Natural killer cell (primary cell): ENCODE data around the gene NUDT5. TPM values are rescaled to one million over a fixed set of nuclear protein-coding genes. Genes with fewer than 3 reads are reported as not detected.

Experiments
- ATAC-seq, 3 donors: fragments of 150-1000 bp in 2 of 3; fragments of 200-7000 bp in 1 of 3; cut with Tn5 transposase; 1 replicate in 1 of 3; 2 replicates in 2 of 3; pipeline ENCODE4 v1.10.0; 2021; ENCODE audit warnings: mild to moderate bottlenecking in 2 of 3, moderate library complexity in 2 of 3
- DNase-seq, 2 donors: peaks; one replicate each; pipeline versions ENCODE4 v3.0.0 to v3.0.0-alpha.2; 2013 to 2021; ENCODE audit warnings: mixed read lengths in 1 of 2
- H3K27ac ChIP-seq: one replicate; pipeline ENCODE4 v1.5.1; 2013; ENCODE audit warnings: mild to moderate bottlenecking, low read length
- H3K27me3 ChIP-seq: one replicate; pipeline ENCODE4 v1.6.1; 2013; ENCODE audit warnings: low read length; ENCODE audit not compliant: control insufficient read depth, insufficient read depth
- H3K36me3 ChIP-seq: one replicate; pipeline ENCODE4 v1.6.1; 2013; ENCODE audit warnings: low read length; ENCODE audit not compliant: control insufficient read depth, insufficient read depth
- H3K4me1 ChIP-seq: one replicate; pipeline ENCODE4 v1.6.1; 2013; ENCODE audit warnings: low read length; ENCODE audit not compliant: control insufficient read depth, insufficient read depth
- H3K4me3 ChIP-seq: one replicate; pipeline ENCODE4 v1.5.1; 2013; ENCODE audit warnings: low read length
- H3K9me3 ChIP-seq: one replicate; pipeline ENCODE4 v1.6.1; 2013; ENCODE audit warnings: low read length; ENCODE audit not compliant: control insufficient read depth, insufficient read depth
- H3K27ac Mint-ChIP-seq, 2 donors: one replicate each; pipeline ENCODE4 v1.8.0; 2022; ENCODE audit warnings: mild to moderate bottlenecking in 2 of 2, mixed read lengths in 2 of 2, moderate library complexity in 1 of 2
- H3K27me3 Mint-ChIP-seq, 2 donors: one replicate each; pipeline ENCODE4 v1.8.0; 2022; ENCODE audit warnings: low read depth in 2 of 2, mixed read lengths in 2 of 2
- H3K36me3 Mint-ChIP-seq: one replicate; pipeline ENCODE4 v1.8.0; 2022; ENCODE audit warnings: mixed read lengths
- H3K4me1 Mint-ChIP-seq, 2 donors: one replicate each; pipeline ENCODE4 v1.8.0; 2022; ENCODE audit warnings: mixed read lengths in 2 of 2
- H3K4me3 Mint-ChIP-seq: one replicate; pipeline ENCODE4 v1.8.0; 2022; ENCODE audit warnings: mild to moderate bottlenecking, moderate library complexity, mixed read lengths
- H3K9me3 Mint-ChIP-seq, 2 donors: one replicate each; pipeline ENCODE4 v1.8.0; 2022; ENCODE audit warnings: mixed read lengths in 2 of 2
- CTCF ChIP-seq: fragments of 200-600 bp; IDR thresholded peaks from one replicate; pipeline ENCODE4 v1.8.0; 2022; ENCODE audit warnings: antibody characterized with exemption
- WGBS: methylation state at CpG from one replicate; pipeline ENCODE4 v1.1.7; 2013; ENCODE audit warnings: missing lambda C conversion rate; ENCODE audit not compliant: insufficient coverage; 5-methylcytosine and 5-hydroxymethylcytosine counted together
- intact Hi-C: fragments of 100-400 bp; cut with micrococcal nuclease; formaldehyde crosslinking; loops from one replicate; pipeline ENCODE4 v1.14.2; 2022
- total RNA-seq, 4 donors: library from RNA; stranded (reverse); fragments of 120-200 nt in 1 of 4; gene quantifications; one replicate each; pipeline versions ENCODE4 v1.2.3 to v1.2.4, GENCODE V29; 2013 to 2022

NUDT5 gene
- 10 to 100 TPM; 25.7 to 39.1 (median 29.4) TPM for total RNA-seq
- total RNA-seq (2013): 54.9 TPM

GRCh38 chr10:12195603-12196506 lies at the start of gene NUDT5, which contains the start of gene CDC123:
Gene NUDT5, minus strand, starts transcription at chr10:12195891. Its CDS starts 9,600 bp downstream, at chr10:12186291.
Gene CDC123, plus strand, starts transcription at chr10:12196188. Its CDS starts 58 bp downstream, at chr10:12196246.
- peaks cover 48 to 55% of the 10 kb centered on the region in 2 donors for H3K4me1 Mint-ChIP-seq
- no peaks in the 10 kb centered on the region for H3K36me3 Mint-ChIP-seq
- H3K27ac Mint-ChIP-seq: peak within 1 kb of the TSS; percentile 97 to 99
- intact Hi-C loops: loop anchor here (2.0 to 10.0 kb wide), 4 partner anchors 64 to 909 kb away; partner anchors contain the start of genes OPTN and UPF2
- Histone ChIP-seq H3K27ac (peak within 1 kb of the TSS; percentile 93), H3K4me1 (peaks cover 20% of the 10 kb centered on the region), H3K4me3 (peak within 1 kb of the TSS; percentile 92), H3K27me3 (no peaks in the 10 kb centered on the region), H3K9me3 (no peaks in the 10 kb centered on the region), H3K36me3 (peaks cover 11% of the 10 kb centered on the region)
- no peaks in the 10 kb centered on the region for H3K9me3 Mint-ChIP-seq
- peak within 1 kb of the TSS; percentile 98 for H3K4me3 Mint-ChIP-seq
- TF ChIP-seq CTCF: no peak
- ATAC-seq (peak; percentile 93 to 96 (median 94)), DNase-seq (peak; percentile 76 to 92)
- WGBS: under 1% methylated on average over 62 of the region's 62 CpGs
- H3K27me3 Mint-ChIP-seq: no peaks in the 10 kb centered on the region

GRCh38 chr10:12243864-12244620 lies 48.4 kb upstream of the NUDT5 start:
- 77% methylated on average over 17 of the region's 18 CpGs for WGBS
- peaks cover 23 to 24% of the 10 kb centered on the region in 2 donors for H3K4me1 Mint-ChIP-seq
- Histone ChIP-seq H3K4me1 (peaks cover 21% of the 10 kb centered on the region), H3K36me3 (peaks cover 24% of the 10 kb centered on the region), H3K4me3 (no peak overlapping the region), H3K27me3 (no peaks in the 10 kb centered on the region), H3K27ac (peak overlapping the region; percentile 74), H3K9me3 (no peaks in the 10 kb centered on the region)
- no peaks in the 10 kb centered on the region for H3K27me3 Mint-ChIP-seq
- no peaks in the 10 kb centered on the region for H3K9me3 Mint-ChIP-seq
- no peak overlapping the region for H3K4me3 Mint-ChIP-seq
- peak in 2 of 3 donors; percentile 29 to 77 for ATAC-seq
- peak overlapping the region; percentile 9 to 18 for H3K27ac Mint-ChIP-seq
- DNase-seq: no peak
- H3K36me3 Mint-ChIP-seq: peaks cover 7% of the 10 kb centered on the region
- no peak for TF ChIP-seq CTCF
- intact Hi-C loops: no loop called here

GRCh38 chr10:12241810-12242529 lies 46.3 kb upstream of the NUDT5 start:
- 76% methylated on average over 19 of the region's 19 CpGs for WGBS
- Histone ChIP-seq H3K4me1 (peaks cover 21% of the 10 kb centered on the region), H3K9me3 (no peaks in the 10 kb centered on the region), H3K27ac (peak overlapping the region; percentile 33), H3K4me3 (no peak overlapping the region), H3K36me3 (peaks cover 35% of the 10 kb centered on the region), H3K27me3 (no peaks in the 10 kb centered on the region)
- peak in 1 of 2 donors; percentile 18 for DNase-seq
- TF ChIP-seq CTCF: no peak
- H3K9me3 Mint-ChIP-seq: no peaks in the 10 kb centered on the region
- peak overlapping the region; percentile 56 to 60 for H3K27ac Mint-ChIP-seq
- intact Hi-C loops: no loop called here
- H3K4me3 Mint-ChIP-seq: no peak overlapping the region
- H3K4me1 Mint-ChIP-seq: peaks cover 23 to 24% of the 10 kb centered on the region in 2 donors
- no peak for ATAC-seq
- no peaks in the 10 kb centered on the region for H3K27me3 Mint-ChIP-seq
- peaks cover 7% of the 10 kb centered on the region for H3K36me3 Mint-ChIP-seq
